GM21717 (cell line): ENCODE results near the gene UBA52.
"Not testable (repeated sequence)": the region's sequence is repeated elsewhere in the genome, so short reads cannot be mapped to it uniquely, and the experiment has no call there.

Experiments used
- ATAC-seq: cut with Tn5 transposase; IDR thresholded peaks from one replicate; pipeline ENCODE4 v1.9.1; 2021; ENCODE audit warnings: mild to moderate bottlenecking, moderate library complexity; ENCODE audit not compliant: unreplicated experiment

UBA52 gene

DNA sequence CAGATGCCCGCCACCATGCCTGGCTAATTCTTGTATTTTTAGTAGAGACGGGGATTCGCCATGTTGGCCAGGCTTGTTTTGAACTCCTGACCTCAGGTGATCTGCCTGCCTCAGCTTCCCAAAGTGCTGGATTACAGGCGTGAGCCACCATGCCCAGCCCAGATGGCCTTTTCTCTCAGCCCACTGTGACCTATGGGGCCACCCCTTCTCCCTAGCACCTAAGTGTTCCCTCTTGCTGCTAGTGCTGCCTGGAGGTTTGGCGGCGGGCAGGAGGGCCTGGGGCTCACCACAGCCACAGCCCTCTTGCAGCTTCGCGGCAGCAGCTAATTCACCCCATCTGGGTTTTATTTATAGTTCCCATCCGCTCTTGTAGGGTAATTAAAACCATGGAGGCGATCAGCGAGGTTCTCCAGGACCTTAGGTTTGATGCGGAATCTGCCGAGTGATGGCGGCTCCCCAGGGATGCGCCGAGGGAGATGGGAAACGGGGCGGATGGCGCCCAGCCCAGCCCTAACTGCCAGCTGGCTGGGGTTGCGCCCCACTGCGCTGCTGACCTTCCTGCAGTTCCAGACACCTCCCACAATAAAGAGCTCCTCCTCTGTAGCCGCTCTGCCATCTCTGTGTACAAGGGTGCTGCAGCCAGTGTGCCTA, 20.2 kb downstream of the UBA52 start:
- ATAC-seq, result no peak

DNA sequence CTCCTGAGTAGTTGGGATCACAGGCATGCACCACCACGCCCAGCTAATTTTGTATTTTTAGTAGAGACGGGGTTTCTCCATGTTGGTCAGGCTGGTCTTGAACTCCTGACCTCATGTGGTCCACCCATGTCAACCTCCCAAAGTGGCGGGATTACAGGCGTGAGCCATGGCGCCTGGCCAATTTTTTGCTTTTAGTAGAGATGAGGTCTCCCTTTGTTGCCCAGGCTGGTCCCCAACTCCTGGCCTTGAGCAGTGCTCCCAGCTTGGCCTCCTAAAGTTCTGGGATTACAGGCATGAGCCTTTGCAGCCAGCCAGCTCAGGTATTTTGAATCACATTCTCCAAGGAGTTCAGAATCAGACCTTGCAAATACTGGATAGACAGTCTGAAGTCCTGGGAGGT, 21.1 kb downstream of the UBA52 start:
- ATAC-seq, result not testable (repeated sequence)

DNA sequence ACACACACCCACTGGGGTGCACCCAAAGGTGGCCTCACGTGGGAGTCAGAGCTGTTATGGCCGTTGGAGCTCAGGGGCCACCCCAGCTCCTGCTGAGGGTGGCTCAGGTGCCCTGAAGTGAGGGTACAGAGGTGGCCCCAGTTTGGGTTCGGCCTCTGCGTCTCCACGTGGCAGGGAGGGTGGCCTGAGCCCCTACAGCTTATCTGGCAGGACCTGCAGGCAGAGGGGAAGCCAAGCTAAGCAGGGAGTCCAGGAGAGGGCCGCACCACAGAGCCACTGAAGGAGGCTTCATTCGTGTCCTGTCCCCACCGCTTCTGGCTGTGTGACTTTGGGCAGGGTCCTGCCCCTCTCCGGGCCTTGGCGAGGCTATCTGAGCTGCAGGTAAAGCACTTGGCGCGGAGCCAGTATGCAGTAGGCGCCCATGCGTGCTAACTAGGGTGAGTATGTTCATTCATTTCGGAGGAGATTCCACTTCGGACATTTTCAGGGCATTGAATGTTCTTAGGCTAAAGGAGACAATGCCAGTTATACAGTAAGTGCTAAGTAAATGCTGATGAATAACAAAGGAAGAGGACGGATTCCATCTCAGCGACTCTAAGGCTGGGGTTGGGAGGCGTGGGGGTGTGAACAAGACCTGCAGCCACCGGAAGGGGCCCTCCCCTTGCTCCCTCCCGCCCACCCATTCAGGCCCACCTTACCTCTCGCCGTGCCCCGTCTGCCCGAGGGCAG, 21.9 kb downstream of the UBA52 start:
- ATAC-seq, result no peak

DNA sequence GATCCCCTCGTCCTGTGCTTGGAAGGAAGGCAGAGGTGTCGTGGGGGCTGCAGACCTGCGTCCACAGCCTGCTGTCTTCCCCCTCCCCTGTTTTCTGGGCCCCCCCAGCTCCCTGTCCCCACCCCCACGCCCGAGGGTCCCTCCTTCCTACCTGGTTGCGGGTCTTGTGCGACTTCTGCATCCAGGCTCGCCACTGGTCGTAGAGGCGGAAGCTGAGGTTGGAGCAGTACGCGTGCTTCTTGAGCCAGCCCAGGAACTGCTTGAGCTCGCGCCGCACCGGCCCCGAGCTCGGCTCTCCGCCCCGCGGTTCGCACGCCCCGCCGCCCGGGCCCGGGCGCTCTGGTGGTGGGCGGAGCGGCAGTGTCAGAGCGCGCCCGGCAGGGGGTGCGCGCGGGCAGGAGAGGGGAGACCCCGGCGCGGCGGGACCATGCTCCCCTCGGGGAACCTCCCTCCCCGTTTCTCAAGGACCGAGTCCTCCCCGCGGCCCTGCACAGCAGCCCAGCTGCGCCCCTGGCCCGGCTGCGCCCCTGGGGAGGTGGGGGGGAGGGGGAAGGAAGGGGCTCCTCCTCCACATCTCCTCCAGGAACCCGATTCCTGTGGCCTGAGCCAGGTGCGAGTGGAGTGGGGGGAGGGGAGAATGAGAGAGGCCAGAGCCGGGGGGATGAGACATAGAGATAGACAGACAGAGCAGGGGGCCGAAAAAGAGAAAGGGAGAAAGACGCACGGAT, 22.6 kb downstream of the UBA52 start:
- ATAC-seq, result no peak

DNA sequence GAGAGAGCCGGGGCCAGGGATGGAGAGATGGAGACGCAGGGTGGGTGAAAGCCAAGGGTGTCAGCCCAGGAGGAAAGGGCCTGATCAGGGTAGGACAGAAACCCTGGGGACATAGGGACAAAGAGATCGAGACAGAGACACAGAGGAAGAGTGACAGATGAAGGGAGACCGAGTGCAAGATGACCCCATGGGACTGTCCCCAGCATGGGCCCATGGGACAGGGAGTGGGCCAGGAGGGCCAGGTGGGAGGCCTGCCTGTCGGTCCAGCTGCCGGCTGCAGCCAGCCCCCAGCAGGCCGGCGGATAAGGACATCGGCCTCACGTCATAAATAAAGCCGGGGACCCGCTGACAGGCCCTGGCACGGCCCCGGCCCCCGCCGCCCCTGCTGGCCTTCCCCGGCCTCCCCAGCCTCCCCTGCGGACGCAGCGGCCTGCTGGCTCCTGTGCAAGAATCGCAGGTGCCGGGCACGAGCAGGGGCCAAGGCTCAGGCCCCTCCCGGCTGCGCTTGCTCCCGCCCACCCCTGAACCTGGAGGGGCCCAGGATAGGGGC, 23.2 kb downstream of the UBA52 start:
- no peak for ATAC-seq

DNA sequence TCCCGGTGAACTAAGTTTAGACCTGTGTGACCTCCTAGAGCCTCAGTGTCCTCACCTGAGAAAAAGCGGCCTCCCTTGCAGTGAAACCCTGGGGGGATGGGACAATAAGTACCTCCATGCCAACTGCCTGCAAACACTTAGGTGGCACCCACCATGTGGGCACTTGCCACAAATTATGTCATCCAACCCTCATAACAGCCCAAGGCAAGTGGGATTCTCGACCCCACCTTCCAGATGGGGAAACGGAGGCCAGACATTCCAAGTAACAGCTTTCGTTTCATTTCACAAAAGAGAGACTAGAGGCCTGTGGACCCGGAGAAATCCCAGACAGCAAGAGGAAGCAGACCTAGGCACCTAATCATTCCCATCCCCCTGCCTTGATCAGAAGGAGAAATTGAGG, 23.8 kb downstream of the UBA52 start:
- ATAC-seq, result no peak

DNA sequence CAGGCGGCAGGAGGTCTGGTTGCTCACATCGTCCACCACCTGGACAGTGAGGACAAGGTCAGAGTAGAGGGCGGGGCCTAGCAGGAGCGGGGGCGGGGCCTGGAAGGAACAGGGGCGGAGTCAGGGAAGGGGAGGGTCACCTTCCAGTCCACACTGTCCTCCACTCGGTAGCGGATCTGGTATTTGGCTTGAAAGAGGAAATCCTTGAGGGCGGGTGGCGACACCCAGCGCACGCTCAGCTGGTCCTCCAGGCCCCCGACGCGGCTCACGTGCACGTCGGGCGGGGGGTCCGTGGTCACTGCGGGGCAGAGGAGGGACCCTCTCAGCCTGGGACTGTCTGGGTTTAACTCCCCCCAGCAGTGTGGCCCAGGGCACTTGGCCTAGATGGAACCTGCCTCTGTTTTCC, 25.1 kb downstream of the UBA52 start:
- no peak for ATAC-seq

DNA sequence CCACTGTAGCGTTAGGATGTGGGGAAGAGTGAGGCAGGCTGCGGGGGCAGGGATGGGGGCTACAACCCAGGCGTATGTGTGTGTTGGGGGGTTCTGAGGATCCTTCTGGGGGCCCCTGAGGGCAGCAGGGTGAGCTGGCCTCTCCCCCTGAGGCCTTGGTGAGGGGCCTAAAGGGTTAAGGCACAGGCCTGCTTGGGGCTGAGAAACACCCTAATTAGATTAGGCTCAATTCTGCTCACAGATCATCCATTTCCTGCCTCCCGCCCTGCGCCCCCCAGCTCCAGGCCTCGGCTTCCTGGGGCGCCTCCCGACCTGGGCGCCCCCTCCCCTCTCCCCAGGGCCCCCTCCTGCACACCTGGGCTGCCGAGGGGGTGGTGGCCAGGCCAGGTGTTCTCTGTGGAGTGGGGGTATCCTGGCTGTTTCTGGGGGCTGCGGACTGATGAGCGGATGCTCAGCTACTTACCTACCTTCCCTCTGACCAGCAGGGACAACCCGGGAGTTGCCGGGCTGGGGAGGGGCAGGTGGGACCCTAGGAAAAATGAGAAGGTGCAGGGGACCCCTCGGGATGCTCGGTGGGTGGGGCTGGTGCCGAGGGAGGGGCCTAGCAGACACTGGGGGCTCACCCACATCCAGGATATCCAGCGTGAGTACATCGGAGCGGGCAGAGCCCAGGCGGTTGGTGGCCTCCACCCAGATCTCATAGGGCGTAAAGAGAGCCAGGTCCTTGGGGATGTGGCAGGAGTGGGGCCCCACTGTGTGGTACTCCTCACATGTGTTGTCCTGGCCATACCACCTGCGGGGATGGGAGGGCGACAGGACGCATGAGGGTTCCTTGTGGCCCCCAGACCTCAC, 26.4 kb downstream of the UBA52 start:
- no peak for ATAC-seq

DNA sequence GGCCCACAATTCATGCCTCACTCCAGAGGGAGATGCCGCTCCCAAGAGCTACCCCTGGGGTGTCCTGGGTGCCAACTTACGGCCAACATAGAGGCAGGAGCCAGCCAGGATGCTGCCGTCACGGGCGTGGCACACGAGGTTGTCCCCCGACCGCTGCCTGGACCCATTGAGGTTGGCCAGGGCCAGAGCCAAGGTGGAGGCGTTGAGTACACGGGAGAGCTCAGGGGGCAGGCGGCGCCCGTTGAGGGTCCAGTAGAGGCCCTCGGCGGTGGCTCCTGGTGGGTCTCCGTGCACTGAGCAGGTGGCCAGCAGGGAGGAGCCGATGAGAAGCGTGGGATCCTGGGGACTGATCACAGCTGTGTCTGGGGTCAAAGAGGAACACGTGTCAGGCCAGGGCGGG, 27.8 kb downstream of the UBA52 start:
- no peak for ATAC-seq

DNA sequence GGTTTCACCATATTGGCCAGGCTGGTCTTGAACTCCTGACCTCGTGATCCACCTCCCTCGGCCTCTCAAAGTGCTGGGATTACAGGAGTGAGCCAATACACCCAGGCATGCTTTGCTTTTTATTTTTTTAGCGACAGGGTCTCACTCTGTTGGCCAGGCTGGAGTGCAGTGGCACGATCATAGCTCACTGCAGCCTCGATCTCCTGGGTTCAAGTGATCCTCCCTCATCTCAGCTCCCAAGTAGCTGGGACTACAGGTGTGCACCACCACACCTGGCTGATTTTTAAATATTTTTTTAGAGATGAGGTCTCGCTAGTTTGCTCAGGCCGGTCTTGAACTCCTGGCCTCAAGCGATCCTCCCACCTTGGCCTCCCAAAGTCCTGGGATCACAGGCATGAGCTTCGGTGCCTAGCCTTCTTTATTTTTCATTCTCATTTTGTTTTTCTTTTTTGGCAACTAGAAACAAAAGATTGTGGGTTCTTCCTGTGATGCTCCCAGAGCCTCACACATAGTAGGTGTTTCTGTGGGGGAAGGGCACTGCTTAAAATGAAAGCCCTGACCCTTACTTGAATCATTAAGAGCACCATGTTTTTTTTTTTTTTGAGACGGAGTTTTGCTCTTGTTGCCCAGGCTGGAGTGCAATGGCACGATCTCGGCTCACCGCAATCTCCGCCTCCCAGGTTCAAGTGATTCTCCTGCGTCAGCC, 29.2 kb downstream of the UBA52 start:
- not testable (repeated sequence) for ATAC-seq

DNA sequence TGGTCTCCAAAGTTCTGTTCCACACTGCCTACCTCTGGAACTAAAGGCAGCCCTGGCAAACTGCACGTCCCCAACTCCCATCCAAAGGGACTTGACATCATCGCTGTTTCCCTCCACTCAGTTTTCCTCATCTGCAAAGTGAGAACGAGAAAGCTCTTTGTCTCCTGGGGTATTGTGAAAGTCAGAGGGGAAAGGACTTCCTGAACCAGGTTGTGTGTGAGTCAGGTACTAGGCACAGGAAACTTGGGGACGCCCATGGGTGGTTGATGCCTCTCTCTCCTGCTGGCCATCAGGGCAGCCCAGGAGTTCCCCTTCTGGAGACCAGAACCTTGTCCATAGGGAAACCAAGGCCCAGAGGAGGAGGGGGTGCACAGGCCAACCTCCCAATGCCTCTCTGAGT, 30.2 kb downstream of the UBA52 start:
- ATAC-seq, result no peak

DNA sequence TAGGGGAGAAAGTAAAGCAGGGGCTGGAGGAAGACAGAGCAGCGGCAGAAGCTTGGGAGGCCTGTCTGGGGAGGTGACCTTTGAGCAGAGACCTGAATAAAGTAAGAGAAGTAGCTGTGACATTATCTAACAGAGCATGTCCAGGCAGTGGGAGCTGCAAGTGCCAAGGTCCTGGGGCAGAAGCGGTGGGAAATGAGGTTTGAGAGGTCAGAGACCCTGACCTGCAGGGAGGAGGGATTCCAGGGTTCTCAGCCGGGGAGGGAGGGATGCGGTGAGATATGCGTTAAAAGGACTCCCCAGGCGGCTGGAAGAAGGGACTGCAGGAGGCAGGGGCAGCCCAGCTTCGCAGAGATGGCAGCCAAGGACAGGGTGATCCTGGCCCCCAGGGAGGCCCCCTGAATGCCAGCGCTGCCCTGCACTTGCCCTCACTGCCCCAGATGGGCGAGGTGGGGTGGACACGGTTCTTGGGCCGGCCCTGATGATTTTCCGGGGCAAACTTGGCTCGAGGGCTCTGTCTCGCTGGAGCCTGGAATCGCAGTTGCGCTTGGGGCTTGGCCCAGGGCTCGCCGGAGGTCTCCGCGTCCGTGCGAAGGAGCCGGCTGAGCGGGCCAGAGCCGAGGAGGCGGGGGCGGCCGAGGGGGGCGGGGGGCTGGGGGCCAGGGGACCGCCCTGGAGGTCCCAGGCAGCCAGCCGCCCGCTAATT, 31.7 kb downstream of the UBA52 start:
- ATAC-seq, result no peak

DNA sequence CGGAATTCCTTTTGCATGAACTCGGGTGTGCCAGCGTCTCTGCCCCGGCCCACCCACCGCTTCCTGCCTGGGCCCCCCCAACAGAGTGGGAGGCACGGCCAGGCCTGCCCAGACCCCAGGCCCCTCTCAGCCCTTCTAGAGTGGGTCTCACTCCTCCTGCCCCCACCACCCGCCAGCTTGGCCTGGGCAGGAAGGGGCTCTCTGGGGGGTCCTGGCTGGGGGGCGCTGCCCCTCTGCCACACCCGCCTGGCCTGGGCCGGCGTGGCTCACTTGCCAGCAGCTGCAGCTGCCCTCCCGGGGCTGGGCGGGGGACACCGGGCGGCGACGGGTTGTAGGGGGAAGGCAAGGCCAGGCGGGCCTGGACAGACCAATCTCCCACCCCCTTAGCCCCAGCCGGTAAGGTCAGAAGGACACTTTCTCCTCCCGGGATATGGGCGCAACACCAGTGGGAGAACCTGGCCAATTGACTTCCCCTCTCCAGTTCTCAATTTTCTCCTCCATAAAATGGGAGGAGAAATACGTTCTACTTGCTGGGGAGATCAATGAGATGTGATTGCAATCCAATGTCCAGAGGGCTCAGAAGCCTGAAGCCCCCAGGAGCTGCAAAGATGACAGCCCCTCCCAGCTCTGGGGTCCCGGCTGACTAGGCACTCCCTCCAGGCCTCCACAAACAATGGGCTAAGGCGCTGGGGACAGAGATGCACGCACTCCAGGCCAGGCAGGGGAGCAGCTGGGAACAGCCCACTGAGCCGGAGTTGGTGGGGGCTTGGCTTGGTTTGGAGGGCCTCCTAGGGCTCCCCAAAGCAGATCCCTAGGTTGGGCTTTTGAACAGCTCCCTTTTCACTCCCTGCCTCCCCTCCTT, 32.5 kb downstream of the UBA52 start:
- no peak for ATAC-seq

DNA sequence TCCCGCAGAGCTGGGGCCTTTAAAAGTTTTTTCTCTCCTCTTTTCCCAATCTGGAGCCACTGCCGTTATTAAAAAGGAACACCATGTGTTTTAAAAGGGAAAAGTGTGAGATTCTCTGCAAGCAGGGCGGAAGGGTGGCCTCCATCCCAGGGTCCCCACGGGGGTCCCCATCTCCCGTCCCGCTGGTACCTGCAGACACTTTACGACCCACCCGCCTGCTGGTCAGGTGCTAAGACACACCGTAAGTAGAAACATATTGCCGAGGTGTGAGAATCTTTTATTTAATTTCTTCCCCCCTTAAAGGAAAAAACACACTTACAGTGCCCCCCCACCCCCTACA, 33.1 kb downstream of the UBA52 start:
- no peak for ATAC-seq

DNA sequence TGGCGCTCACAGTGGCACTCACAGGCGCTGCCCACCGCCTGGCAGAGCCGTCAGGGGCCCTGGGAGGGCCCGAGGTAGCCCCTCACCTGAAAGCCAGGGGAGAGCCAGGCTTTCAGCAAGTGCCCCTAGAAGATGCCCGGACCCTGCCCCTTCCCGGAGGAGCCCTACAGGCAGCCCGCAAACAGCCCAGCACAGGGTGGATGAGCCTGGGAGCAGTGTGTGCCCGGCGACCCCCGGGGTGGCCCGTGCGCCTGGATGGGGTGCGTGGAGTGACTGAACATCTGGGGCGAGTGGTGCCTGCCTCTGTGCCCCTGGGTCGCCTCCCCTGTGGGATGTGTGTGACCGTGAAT, 33.5 kb downstream of the UBA52 start:
- no peak for ATAC-seq

DNA sequence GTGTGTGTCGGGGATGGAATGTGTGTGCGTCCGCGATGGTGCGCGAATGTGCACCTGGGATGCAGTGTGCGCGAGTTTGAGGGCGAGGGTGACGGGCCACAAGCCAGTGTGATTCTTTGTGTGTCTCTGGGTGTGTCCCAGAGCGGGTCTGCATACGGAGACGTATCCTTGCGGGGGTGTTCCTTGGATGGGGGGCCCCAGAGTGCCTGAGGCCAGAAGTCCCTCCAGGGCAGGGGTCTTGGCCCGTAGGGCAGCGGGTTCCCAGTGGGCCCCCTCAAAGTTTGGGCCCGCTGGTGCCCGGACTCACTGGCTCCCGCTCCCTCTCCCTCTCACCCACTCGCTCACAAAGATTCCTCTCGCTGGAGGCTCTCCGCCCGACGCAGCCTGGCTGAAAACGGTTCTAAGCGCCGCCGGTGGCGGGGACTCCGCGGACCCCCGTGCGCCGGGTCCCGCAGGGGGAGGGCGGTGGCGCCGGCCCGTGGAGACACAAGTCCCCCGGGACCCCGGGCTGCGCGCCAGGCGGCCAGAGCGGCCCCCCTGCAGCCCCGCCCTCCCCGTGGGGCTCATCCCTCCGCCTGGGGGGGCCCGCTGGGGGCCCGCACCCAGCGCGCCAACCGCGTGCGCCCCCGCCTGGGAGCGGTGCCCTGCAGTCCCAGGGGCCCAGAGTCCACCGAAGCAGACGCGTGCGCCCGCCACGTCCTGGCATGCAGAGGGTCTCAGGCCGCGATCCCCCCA, 34.1 kb downstream of the UBA52 start:
- ATAC-seq, result no peak

DNA sequence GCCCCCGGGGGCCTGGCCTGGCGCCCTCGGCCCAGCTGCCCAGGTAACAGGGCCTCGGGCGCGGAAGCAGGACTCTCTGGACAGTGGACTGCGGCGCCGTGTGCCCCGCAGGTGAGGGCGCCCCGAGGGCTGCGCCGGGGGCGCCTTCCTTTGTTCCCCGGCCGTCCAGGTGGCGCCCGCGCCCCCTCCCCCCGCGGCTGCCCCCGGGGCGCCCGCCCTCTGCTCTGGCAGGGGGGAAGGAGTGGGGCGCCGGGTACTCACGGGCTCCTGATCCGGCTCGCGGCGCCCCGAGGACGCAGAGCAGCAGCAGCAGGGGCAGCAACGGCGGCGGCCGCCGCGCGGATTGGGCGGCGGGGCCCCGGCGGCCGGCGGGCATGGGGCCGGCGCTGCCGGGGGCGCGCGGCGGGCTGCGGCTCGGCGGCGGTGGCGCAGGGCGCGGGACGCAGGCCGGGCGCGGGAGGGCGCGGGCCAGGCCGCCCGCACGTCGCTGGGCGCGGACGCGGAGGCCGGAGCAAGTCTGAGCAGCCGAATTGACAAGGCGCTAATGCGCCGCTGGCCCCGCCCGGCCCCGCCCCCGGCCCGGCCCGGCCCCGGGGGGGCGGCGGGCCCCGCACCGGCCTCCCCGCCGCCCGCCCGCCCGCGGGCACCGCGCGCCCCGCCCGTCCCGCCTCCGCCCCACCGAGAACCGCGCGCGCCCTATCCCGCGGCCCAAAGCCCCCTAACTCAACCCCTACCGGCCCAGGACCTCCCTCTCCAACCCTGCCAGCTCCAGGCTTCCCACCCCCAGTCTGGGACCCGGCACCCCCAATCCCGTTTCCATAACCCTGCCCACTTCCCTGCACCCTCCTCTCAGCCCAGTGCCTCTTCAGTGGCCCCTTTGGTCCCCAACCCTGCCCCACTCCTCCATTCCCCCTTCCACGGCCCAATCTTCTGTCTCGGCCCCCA, 34.9 kb downstream of the UBA52 start, which contains the start of gene CRLF1:
TSS of gene CRLF1 (minus strand) at position 519 of the 945 bp plus-strand sequence. CDS start at position 376, 143 bp downstream.
- ATAC-seq, result no peak
